Thyroid gland (tissue), 4 donors: ENCODE data around the gene RBP3.

Source experiments
- POLR2A ChIP-seq, 2 donors: fragments of 450-650 bp; IDR thresholded peaks; one replicate each; pipeline ENCODE4 v1.6.1; 2017; ENCODE audit warnings: antibody characterized with exemption in 2 of 2, mild to moderate bottlenecking in 2 of 2, moderate library complexity in 1 of 2
- TF ChIP-seq, protein P1 (sequence below), 6 experiments: fragments of 200-600 bp in 3 of 6; fragments of 450-650 bp in 3 of 6; sonication (generic) in 3 of 6; IDR thresholded peaks; one replicate each; pipeline ENCODE4 v1.5.1; 2016 to 2019; ENCODE audit warnings: antibody characterized with exemption in 6 of 6, mild to moderate bottlenecking in 2 of 6, inconsistent platforms in 1 of 6, moderate library complexity in 1 of 6

DNA sequence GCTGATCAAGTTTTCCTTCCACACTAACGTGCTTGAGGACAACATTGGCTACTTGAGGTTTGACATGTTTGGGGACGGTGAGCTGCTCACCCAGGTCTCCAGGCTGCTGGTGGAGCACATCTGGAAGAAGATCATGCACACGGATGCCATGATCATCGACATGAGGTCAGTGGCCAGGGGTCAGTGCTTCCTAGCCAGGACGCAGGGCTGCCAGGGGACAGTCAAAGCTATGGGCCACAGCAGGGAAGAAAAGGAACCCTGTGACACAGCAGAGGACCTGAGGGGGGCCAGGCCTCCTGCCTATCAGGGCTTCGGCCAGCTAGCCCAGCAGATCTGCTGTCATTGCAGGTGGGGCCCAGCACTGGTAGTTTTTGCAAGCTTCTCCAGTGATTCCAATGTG, 5.2 kb downstream of the RBP3 start:
- TF ChIP-seq, protein P1, sequence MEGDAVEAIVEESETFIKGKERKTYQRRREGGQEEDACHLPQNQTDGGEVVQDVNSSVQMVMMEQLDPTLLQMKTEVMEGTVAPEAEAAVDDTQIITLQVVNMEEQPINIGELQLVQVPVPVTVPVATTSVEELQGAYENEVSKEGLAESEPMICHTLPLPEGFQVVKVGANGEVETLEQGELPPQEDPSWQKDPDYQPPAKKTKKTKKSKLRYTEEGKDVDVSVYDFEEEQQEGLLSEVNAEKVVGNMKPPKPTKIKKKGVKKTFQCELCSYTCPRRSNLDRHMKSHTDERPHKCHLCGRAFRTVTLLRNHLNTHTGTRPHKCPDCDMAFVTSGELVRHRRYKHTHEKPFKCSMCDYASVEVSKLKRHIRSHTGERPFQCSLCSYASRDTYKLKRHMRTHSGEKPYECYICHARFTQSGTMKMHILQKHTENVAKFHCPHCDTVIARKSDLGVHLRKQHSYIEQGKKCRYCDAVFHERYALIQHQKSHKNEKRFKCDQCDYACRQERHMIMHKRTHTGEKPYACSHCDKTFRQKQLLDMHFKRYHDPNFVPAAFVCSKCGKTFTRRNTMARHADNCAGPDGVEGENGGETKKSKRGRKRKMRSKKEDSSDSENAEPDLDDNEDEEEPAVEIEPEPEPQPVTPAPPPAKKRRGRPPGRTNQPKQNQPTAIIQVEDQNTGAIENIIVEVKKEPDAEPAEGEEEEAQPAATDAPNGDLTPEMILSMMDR (IDR thresholded peaks at IDR 0.05), result no peak
- no peak for TF ChIP-seq POLR2A (IDR thresholded peaks at IDR 0.05)
